Endothelial cell of umbilical vein (primary cell): ENCODE measurements around the gene RAB25. TPM values are rescaled to one million over a fixed set of nuclear protein-coding genes. Genes with fewer than 3 reads are reported as not detected.

Experiments
- BruUV-seq: library from RNA; stranded (reverse); fragments of 400-500 nt; replicated peaks from 2 replicates; lab custom pipeline; 2021; lab: Mats Ljungman, UMichigan
- CTCF ChIA-PET: fragments of 300-600, 350-600 bp; sonication (Branson Sonifier 250); formaldehyde crosslinking; loops from one replicate; lab custom pipeline; 2021; ENCODE audit warnings: antibody characterized with exemption, inconsistent platforms; lab: Charles Lee
- POLR2A ChIA-PET: fragments of 300-600, 350-600 bp; sonication (Branson Sonifier 250); formaldehyde crosslinking; loops from one replicate; lab custom pipeline; 2021; ENCODE audit warnings: antibody characterized with exemption, inconsistent platforms; lab: Charles Lee
- DNase-seq: peaks from one replicate; pipeline ENCODE4 v3.0.0-alpha.2; 2011; ENCODE audit warnings: low read depth, low spot score
- FAIRE-seq: peaks from 2 replicates; lab custom pipeline; 2011; peaks lifted over from hg19 to GRCh38; lab: Jason Lieb, UNC
- H2AFZ ChIP-seq: 2 replicates; pipeline ENCODE4 v1.6.0; 2012; ENCODE audit warnings: low read depth, low read length, control low read depth, inconsistent platforms
- H3K27ac ChIP-seq: 2 replicates; pipeline ENCODE4 v1.5.1; 2011; ENCODE audit warnings: low read depth, mild to moderate bottlenecking, control low read depth, low read length, moderate library complexity; ENCODE audit not compliant: insufficient read depth
- H3K27me3 ChIP-seq, 2 experiments: 2 replicates each; pipeline versions ENCODE4 v1.6.0 to v1.6.1; 2011; ENCODE audit warnings: low read length in 2 of 2, mixed read lengths in 1 of 2; ENCODE audit not compliant: control insufficient read depth in 2 of 2, insufficient read depth in 2 of 2
- H3K36me3 ChIP-seq, 2 experiments: 2 replicates in 1 of 2; 3 replicates in 1 of 2; pipeline ENCODE4 v1.5.1; 2011; ENCODE audit warnings: low read length in 2 of 2, mild to moderate bottlenecking in 1 of 2, moderate library complexity in 1 of 2; ENCODE audit not compliant: control insufficient read depth in 2 of 2, insufficient read depth in 2 of 2; ENCODE audit errors: extremely low read depth in 1 of 2
- H3K4me1 ChIP-seq: 3 replicates; pipeline ENCODE4 v1.5.1; 2011; ENCODE audit warnings: mild to moderate bottlenecking, low read length; ENCODE audit not compliant: control insufficient read depth, insufficient read depth; ENCODE audit errors: extremely low read depth
- H3K4me2 ChIP-seq: 2 replicates; pipeline ENCODE4 v1.6.1; 2011; ENCODE audit warnings: low read length, control low read depth, mixed read lengths; ENCODE audit not compliant: insufficient read depth
- H3K4me3 ChIP-seq, 3 experiments: fragments of 200-600 bp in 1 of 3; sonication (generic), shearing (Covaris generic) in 1 of 3; replicated peaks in 1 of 3; 2 replicates each; pipeline ENCODE4 v1.5.1; 2011 to 2016; ENCODE audit warnings: control low read depth in 3 of 3, low read length in 3 of 3, mild to moderate bottlenecking in 2 of 3, inconsistent platforms in 1 of 3, low read depth in 1 of 3, moderate library complexity in 1 of 3; ENCODE audit not compliant: insufficient read depth in 1 of 3
- H3K79me2 ChIP-seq: 2 replicates; pipeline ENCODE4 v1.6.0; 2012; ENCODE audit warnings: low read length, inconsistent platforms; ENCODE audit not compliant: control insufficient read depth, insufficient read depth
- H3K9ac ChIP-seq: replicated peaks from 2 replicates; pipeline ENCODE3; 2011; ENCODE audit warnings: low read length, control low read depth; ENCODE audit not compliant: insufficient read depth; ENCODE audit errors: extremely low read depth
- H3K9me1 ChIP-seq: replicated peaks from 3 replicates; pipeline ENCODE4 v1.6.0; 2011; ENCODE audit warnings: mild to moderate bottlenecking, low read length; ENCODE audit not compliant: control insufficient read depth, insufficient read depth; ENCODE audit errors: extremely low read depth
- H3K9me3 ChIP-seq: replicated peaks from 2 replicates; pipeline ENCODE4 v1.5.1; 2012; ENCODE audit warnings: low read length, inconsistent platforms; ENCODE audit not compliant: control insufficient read depth, insufficient read depth
- H4K20me1 ChIP-seq: replicated peaks from 2 replicates; pipeline ENCODE3; 2011; ENCODE audit warnings: mild to moderate bottlenecking, low read length; ENCODE audit not compliant: control insufficient read depth, insufficient read depth; ENCODE audit errors: extremely low read depth
- CTCF ChIP-seq, 2 donors: IDR thresholded peaks; 1 replicate in 1 of 2; 2 replicates in 1 of 2; pipeline ENCODE4 v1.5.1; 2011; ENCODE audit warnings: low read length in 2 of 2, mild to moderate bottlenecking in 2 of 2, moderate library complexity in 2 of 2, control low read depth in 1 of 2, inconsistent platforms in 1 of 2, low read depth in 1 of 2; ENCODE audit not compliant: insufficient read depth in 1 of 2; ENCODE audit errors: extremely low read depth in 1 of 2
- EZH2 ChIP-seq: IDR thresholded peaks from 2 replicates; pipeline ENCODE4 v1.6.1; 2012; ENCODE audit warnings: borderline replicate concordance, low read depth, mild to moderate bottlenecking, moderate library complexity, low read length, inconsistent platforms; ENCODE audit not compliant: severe bottlenecking
- FOS ChIP-seq: IDR thresholded peaks from 2 replicates; pipeline ENCODE4 v1.6.1; 2011; ENCODE audit warnings: mild to moderate bottlenecking, low read length, moderate library complexity, borderline replicate concordance; ENCODE audit not compliant: insufficient read depth
- GATA2 ChIP-seq: IDR thresholded peaks from 2 replicates; pipeline ENCODE4 v1.7.0; 2011; ENCODE audit warnings: low read depth, mild to moderate bottlenecking, moderate library complexity, mixed read lengths, low read length; ENCODE audit not compliant: insufficient read length, insufficient read depth
- JUN ChIP-seq: IDR thresholded peaks from 2 replicates; pipeline ENCODE4 v1.6.1; 2011; ENCODE audit warnings: borderline replicate concordance, low read depth; ENCODE audit not compliant: insufficient read length, insufficient read depth
- MAX ChIP-seq: IDR thresholded peaks from 2 replicates; pipeline ENCODE4 v1.6.1; 2011; ENCODE audit not compliant: insufficient read depth, insufficient read length
- MYC ChIP-seq: IDR thresholded peaks from one replicate; pipeline ENCODE4 v1.6.1; 2011; ENCODE audit warnings: mild to moderate bottlenecking, low read depth, low read length
- POLR2A ChIP-seq: IDR thresholded peaks from 2 replicates; pipeline ENCODE4 v1.6.1; 2012; ENCODE audit warnings: low read depth, mild to moderate bottlenecking, control low read depth, low read length
- POLR2AphosphoS5 ChIP-seq: IDR thresholded peaks from 2 replicates; pipeline ENCODE4 v1.6.1; 2012; ENCODE audit warnings: low read depth, mild to moderate bottlenecking, control low read depth, low read length, moderate library complexity; ENCODE audit not compliant: insufficient read depth
- dilution Hi-C: fragments of 300-500 bp; cut with MboI; formaldehyde crosslinking; loops from one replicate; pipeline ENCODE4 v1.15.0; 2019; ENCODE audit warnings: low sequenced_read_pairs; ENCODE audit not compliant: extremely low pct_ligation_motif_present
- intact Hi-C: fragments of 100-400 bp; cut with micrococcal nuclease; formaldehyde crosslinking; loops from one replicate; pipeline ENCODE4 v1.10.0; 2022
- polyA plus RNA-seq, 4 experiments: library from polyadenylated mRNA; depleted of rRNA in 3 of 4; stranded (reverse) in 3 of 4; unstranded in 1 of 4; fragments of >200 nt; gene quantifications; 2 replicates each; pipeline versions ENCODE4 v1.2.1 to v1.2.3, GENCODE V29; 2011 to 2012; ENCODE audit warnings: missing spikeins in 1 of 4
- total RNA-seq: library from RNA; stranded (reverse); gene quantifications from 2 replicates; pipeline ENCODE4 v1.2.3, GENCODE V29; 2021

Gene RAB25
- total and polyA plus RNA-seq, 2 donors (not counting 3 experiments of a cell fraction or from before 2014, with no cell fraction given) = not detected

GRCh38 chr1:156014829-156015228 is 46.1 kb upstream of the RAB25 start:
- intact Hi-C loops (no loop called here), dilution Hi-C loops (no loop called here)
- Histone ChIP-seq H3K36me3 (peaks cover 36 to 40% of the 10 kb centered on the region in 2 experiments), H3K27ac (no peak overlapping the region), H3K79me2 (peaks cover 32% of the 10 kb centered on the region), H3K27me3 (no peaks in the 10 kb centered on the region), H3K4me2 (no peak overlapping the region), H3K9me1 (no peaks in the 10 kb centered on the region), H4K20me1 (no peaks in the 10 kb centered on the region), H3K4me3 (no peak overlapping the region), H2AFZ (no peak overlapping the region), H3K9me3 (no peaks in the 10 kb centered on the region), H3K4me1 (peaks cover 5% of the 10 kb centered on the region), H3K9ac (no peak overlapping the region)
- no peak for FAIRE-seq
- no TSS peak for BruUV-seq
- CTCF ChIA-PET = interaction anchor here (0.6 to 1.5 kb wide), 2 partner anchors 11 to 127 kb away, joined by 3 to 4 read pairs; no protein-coding TSS in a partner anchor
- POLR2A ChIA-PET = interaction anchor here (0.7 kb wide), 1 partner anchor 220 kb away, joined by 5 read pairs; no protein-coding TSS in a partner anchor
- no peak for DNase-seq
- TF ChIP-seq MYC (no peak), POLR2A (no peak), JUN (no peak), FOS (no peak), POLR2AphosphoS5 (no peak), MAX (no peak), EZH2 (no peak), CTCF (IDR thresholded peaks at IDR 0.05; ENCODE audit: extremely low read depth in 1 of 2, insufficient read depth in 1 of 2, low read depth in 1 of 2, low read length in 2 of 2) (no peak), GATA2 (no peak)
